Measurements from ENCODE around the gene SRCIN1.

The SRCIN1 gene

GRCh38 chr17:38560503-38561318 lies 45.0 kb downstream of the SRCIN1 start:
- TF ChIP-seq SNAI2 (CRISPR knock-in tag; IDR thresholded peaks at IDR 0.05) (no peak), GLIS3 (CRISPR knock-in tag; IDR thresholded peaks at IDR 0.05) (no peak), ZC3H10 (CRISPR knock-in tag; IDR thresholded peaks at IDR 0.05) (no peak), CSRNP3 (CRISPR knock-in tag; IDR thresholded peaks at IDR 0.05) (no peak), ZNF8 (CRISPR knock-in tag; IDR thresholded peaks at IDR 0.05) (no peak), BACH2 (CRISPR knock-in tag; IDR thresholded peaks at IDR 0.05; ENCODE audit: borderline replicate concordance) (no peak), ZNF70 (CRISPR knock-in tag; IDR thresholded peaks at IDR 0.05) (no peak), CSDC2 (CRISPR knock-in tag; IDR thresholded peaks at IDR 0.05) (no peak), ZFP3 (CRISPR knock-in tag; IDR thresholded peaks at IDR 0.05) (no peak), TSHZ2 (CRISPR knock-in tag; IDR thresholded peaks at IDR 0.05) (no peak), POU6F1 (CRISPR knock-in tag; IDR thresholded peaks at IDR 0.05; ENCODE audit: borderline replicate concordance, low read depth) (no peak), RARB (CRISPR knock-in tag; IDR thresholded peaks at IDR 0.05) (no peak), ZFP30 (CRISPR knock-in tag; IDR thresholded peaks at IDR 0.05) (no peak), CREB5 (CRISPR knock-in tag; IDR thresholded peaks at IDR 0.05; ENCODE audit: low read depth) (no peak), PATZ1 (CRISPR knock-in tag; IDR thresholded peaks at IDR 0.05; ENCODE audit: borderline replicate concordance) (no peak), ISL1 (CRISPR knock-in tag; IDR thresholded peaks at IDR 0.05) (no peak), PPARA (CRISPR knock-in tag; IDR thresholded peaks at IDR 0.05; ENCODE audit: borderline replicate concordance) (no peak)
- no peak for ATAC-seq

- ATAC-seq: no peak
- TF ChIP-seq RARB (CRISPR knock-in tag; IDR thresholded peaks at IDR 0.05): no peak
- no peak for TF ChIP-seq CSDC2 (CRISPR knock-in tag; IDR thresholded peaks at IDR 0.05)
- TF ChIP-seq ARNTL (CRISPR knock-in tag; IDR thresholded peaks at IDR 0.05; ENCODE audit: borderline replicate concordance, low read depth): no peak
- no peak for TF ChIP-seq ZFP30 (CRISPR knock-in tag; IDR thresholded peaks at IDR 0.05)
- TF ChIP-seq CREB5 (CRISPR knock-in tag; IDR thresholded peaks at IDR 0.05; ENCODE audit: low read depth): no peak
- no peak for TF ChIP-seq ZNF565 (CRISPR knock-in tag; conservative IDR thresholded peaks at IDR 0.05; ENCODE audit: low read depth)
- TF ChIP-seq ISL1 (CRISPR knock-in tag; IDR thresholded peaks at IDR 0.05): no peak
- TF ChIP-seq TCF4 (CRISPR knock-in tag; IDR thresholded peaks at IDR 0.05; ENCODE audit: borderline replicate concordance): no peak
- no peak for TF ChIP-seq ZC3H10 (CRISPR knock-in tag; IDR thresholded peaks at IDR 0.05)
- TF ChIP-seq TSHZ2 (CRISPR knock-in tag; IDR thresholded peaks at IDR 0.05): no peak
- TF ChIP-seq BACH2 (CRISPR knock-in tag; IDR thresholded peaks at IDR 0.05; ENCODE audit: borderline replicate concordance): no peak
- TF ChIP-seq GLIS3 (CRISPR knock-in tag; IDR thresholded peaks at IDR 0.05): no peak
- no peak for TF ChIP-seq ZNF70 (CRISPR knock-in tag; IDR thresholded peaks at IDR 0.05)
- no peak for TF ChIP-seq POU6F1 (CRISPR knock-in tag; IDR thresholded peaks at IDR 0.05; ENCODE audit: borderline replicate concordance, low read depth)
- TF ChIP-seq ZNF8 (CRISPR knock-in tag; IDR thresholded peaks at IDR 0.05): no peak
Observed at GRCh38 chr17:38559880-38560230, 45.9 kb downstream of the SRCIN1 start.

Measured in SK-N-SH treated with all-trans-retinoic acid at 6 μM for 48 hours (cell line).